Activated CD8-positive, alpha-beta memory T cell treated with anti-CD3 and anti-CD28 coated beads, Interleukin-2, amount 50 U/mL, for 4 hours (primary cell): Measurements from ENCODE around the gene SPAG9.
A peak's percentile ranks its signal among the peaks of the same experiment; 100 is the strongest.

Experiments used
- DNase-seq: peaks from one replicate; pipeline ENCODE4 v3.0.0-alpha.2; 2020

The SPAG9 gene

GRCh38 chr17:51120739-51121619 lies at the start of gene SPAG9:
Gene SPAG9, minus strand, starts transcription at chr17:51120868. Its CDS starts 212 bp downstream, at chr17:51120656.
- DNase-seq: peak; percentile 87

DNA sequence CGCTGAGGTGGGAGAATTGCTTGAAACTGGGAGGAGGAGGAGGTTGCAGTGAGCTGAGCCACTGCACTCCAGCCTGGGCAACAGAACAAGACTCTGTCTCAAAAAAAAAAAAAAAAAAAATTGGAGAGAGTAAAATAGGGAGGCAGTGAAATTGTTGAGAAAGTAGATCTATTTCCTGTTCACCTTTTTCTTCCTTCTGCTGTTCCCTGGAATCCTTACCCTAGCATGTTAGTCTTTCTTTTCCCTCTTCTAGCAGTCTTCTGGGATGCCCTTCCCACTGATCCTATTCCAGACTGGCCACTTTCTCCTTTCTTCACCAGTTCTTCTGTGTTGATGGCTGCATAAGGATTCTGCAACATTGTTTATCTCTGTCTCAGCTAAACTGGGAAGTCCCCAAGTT lies 48.7 kb upstream of the SPAG9 start:
- DNase-seq: no peak

DNA sequence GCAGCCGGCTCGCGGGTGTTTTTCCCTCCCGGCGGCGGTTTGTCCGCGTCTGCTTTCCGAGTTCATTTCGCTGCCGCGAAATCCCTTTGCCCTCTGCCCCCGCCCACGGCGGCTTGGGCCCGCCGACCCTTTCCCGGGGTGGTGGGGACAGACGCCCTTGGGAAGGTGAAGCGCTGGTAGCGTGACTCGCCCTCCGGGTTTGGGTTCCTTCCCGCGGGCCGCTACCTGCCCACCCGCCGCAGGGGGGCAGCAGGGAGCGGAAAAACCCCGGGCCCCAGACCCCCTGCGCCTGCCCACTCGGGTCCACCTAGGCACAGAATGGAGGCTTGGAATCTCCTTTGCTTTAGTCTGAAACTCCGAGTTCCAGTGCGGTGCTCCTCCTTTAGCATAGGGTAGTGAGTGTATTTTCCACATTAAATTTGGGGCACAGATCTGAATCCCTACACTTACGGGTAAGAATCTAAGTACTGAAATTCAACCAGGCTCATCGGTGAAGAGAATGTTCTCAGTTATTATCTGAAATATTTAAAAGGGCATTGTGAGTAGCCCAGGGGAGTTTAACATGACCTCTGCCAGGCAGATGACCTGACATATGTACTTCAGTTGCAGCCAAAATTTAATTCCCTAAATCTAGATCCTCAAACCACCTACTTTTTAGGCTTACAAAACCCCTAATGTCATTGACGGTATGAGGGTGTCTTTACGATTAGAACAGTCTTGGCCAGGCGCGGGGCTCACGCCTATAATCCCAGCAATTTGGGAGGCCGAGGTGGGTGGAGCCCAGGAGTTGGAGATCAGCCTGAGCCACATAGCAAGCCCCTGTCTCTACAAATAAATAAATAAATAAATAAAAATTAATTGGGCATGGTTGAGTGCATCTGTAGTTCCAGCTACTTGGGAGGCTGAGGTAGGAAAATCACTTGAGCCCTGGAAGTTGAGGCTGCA lies 46.6 kb upstream of the SPAG9 start:
- DNase-seq: peak; percentile 74

DNA sequence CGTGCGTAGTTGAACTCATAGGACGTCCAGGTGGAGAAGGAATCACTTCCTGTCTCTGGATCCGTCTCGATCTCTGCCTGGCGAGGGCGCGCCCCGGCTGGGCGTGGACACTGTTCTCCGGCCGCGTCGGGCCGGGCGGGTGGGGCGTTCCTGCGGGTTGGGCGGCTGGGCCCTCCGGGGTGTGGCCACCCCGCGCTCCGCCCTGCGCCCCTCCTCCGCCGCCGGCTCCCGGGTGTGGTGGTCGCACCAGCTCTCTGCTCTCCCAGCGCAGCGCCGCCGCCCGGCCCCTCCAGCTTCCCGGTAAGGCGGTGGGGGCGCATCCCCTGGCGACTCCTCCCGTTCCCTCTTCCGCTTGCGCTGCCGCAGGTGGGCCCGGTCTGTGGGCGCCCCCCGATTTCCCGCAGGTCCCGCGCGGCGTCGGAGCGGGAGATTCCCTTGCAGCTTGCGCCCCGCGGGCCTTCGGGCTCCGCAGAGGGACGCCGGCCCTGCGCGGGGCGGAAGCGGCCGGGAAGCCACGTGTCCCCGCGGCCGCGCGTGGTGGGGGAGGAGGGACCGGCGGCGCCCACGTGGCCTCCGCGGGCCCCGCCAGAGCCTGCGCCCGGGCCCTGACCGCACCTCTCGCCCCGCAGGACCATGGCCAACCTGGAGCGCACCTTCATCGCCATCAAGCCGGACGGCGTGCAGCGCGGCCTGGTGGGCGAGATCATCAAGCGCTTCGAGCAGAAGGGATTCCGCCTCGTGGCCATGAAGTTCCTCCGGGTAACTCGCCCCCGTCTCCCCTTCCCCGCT lies 45.7 kb upstream of the SPAG9 start, which contains the start of gene NME2:
Gene NME2 (plus strand): TSS at position 214 of the 789 bp plus-strand sequence. CDS start 420 bp downstream, at position 634.
- peak; percentile 77 for DNase-seq

- no peak for DNase-seq
These were observed 45.1 kb upstream of the SPAG9 start for GRCh38 chr17:51165680-51166197.

DNA sequence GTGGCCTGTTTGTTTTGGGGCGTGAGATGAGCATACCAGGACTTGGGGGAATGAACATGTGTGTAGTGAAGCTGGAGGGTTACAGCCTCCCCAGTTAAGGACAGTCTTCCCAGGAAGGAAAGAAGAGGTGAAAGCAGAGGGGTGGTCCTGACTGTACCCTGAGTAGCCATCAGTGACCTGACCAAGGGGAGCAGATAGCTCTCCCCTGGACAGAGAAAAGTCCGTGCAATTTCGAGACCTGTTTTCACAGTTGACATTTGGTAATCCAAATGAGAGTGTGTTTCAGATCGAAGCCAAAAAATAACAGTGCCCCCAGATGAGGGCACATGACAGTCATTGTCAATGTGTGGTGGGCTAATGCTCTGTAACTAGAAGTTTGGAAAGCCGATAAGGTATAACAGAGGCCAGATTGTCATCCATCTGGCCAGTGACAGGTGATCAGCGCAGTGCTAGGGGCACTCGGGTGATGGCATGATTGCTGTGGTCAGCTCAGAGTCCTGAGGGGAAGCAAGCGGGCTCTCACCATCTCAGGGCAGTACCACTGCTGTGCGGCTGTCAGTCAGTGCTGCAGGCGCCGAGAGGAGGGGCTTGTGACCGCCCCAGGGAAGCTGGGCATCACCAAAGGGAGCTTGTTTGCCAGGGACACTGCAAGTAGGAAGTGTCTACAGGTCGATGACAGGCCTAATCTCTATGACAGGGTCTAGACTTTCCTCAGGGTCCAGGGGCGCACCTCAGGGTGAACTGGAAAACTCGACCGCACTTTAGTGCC lies 44.4 kb upstream of the SPAG9 start:
- DNase-seq: no peak

- DNase-seq: no peak
These were observed 40.9 kb upstream of the SPAG9 start for GRCh38 chr17:51161541-51161940.

GRCh38 chr17:51159604-51160003 lies 38.9 kb upstream of the SPAG9 start:
- no peak for DNase-seq

DNA sequence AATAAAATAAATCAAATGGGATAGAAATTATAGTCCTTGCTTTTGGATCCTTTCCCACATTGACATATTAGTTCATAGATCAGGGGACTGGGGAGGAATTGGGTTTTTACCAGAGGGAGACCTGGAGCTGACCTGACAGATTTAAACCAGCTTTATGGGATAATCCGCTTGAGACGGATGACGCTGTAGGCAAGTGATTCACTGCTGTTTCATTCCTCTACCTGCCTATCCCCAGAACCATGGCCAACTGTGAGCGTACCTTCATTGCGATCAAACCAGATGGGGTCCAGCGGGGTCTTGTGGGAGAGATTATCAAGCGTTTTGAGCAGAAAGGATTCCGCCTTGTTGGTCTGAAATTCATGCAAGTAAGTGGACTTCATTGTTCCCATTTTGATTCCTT lies 34.7 kb upstream of the SPAG9 start:
- DNase-seq: no peak

GRCh38 chr17:51154176-51154575 lies 33.5 kb upstream of the SPAG9 start:
- DNase-seq: no peak

- DNase-seq: peak; percentile 95
These were observed 32.8 kb upstream of the SPAG9 start, which contains the start of gene NME1 for GRCh38 chr17:51153210-51154072. Gene NME1, plus strand, starts transcription at chr17:51153559. Its CDS starts 2,096 bp downstream, at chr17:51155655.

DNA sequence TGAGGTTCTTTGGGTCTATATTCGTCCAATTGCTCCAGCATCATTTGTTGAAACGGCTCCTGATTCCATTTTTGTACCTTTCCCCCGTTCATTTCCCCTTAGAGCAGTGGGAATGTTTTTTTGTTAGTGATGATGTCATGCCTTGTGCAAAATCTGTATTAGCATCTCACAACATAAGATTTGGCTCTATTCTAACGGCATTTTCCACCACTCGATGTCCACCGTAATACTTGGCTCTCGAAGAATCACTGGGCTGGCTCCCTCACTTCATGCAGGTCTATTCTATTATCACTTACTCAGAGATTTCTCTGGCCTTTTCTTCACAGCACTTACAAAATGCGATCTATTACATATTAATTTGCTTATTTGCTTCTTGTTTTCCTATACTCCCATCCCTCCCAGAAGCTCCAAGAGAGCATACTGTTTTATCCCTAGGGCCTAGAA lies 32.1 kb upstream of the SPAG9 start:
- DNase-seq: no peak

DNA sequence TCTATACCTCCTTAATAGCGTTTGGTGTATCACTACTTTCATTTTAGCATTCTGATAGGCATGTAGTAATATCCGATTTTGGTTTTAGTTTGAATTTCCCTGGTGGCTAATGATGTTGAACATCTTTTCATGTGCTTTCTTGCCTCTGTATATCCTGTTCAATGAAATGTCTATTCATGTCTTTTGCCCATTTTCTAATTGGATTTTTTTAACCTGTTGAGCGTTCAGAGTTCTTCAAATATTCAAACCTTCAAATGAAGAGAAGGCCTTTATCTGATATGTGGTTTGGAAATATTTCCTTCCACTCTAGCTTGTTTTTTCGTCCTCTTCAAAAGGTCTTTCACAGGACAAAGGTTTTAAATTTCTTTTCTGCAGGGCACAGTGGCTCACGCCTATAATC lies 30.3 kb upstream of the SPAG9 start:
- DNase-seq: no peak

GRCh38 chr17:51149163-51149562 lies 28.5 kb upstream of the SPAG9 start:
- DNase-seq: no peak

DNA sequence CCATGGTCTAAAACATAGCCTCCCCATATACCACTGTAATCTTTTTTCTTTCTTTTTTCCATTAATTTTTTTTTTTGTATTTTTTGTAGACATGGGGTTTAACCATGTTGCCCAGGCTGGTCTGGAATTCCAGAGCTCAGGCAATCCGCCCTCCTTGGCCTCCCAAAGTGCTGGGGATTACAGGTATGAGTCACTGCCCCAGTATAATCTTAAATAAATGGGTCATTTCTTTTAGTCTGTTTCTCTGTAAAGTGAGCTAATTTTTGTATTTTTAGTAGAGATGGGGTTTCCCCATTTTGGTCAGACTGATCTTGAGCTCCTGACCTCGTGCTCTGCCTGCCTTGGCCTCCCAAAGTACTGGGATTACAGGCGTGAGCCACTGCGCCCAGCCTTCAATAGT lies 27.0 kb upstream of the SPAG9 start:
- DNase-seq: no peak

DNA sequence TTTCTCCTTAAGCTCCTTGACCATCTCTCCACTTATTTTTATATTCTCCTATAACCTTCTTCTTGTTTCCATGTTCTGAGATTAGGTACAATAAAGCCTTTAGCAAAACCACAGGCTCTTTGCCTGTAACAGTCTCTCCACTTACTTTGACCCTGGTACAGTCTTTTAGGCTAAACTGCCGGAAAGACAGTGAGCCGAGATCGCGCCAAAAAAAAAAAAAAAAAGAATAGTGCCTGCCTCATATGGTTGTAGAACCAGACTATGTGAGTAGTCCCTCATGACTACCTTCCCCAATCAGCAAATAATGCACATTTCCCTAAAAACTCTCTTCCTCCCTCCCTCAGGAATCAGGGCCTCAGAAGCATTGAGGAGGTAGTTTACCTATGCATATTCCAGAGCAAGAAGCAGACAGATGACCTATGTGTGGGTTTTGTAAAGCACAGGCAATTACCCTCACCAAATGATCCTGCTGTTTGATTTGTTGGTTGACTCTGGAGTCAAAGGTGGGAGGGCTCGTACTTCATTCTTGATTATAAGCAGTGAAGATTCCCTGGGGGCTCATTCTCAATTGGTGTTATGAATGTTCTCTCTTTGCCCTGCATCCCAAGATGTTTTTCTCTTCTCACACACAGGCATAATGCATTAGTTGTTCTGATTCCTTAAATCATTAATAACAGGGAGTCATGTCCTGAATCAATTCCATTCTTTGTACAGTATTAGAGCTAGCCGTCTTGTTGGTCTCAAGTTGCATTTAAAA lies 23.8 kb upstream of the SPAG9 start:
- DNase-seq: no peak

DNA sequence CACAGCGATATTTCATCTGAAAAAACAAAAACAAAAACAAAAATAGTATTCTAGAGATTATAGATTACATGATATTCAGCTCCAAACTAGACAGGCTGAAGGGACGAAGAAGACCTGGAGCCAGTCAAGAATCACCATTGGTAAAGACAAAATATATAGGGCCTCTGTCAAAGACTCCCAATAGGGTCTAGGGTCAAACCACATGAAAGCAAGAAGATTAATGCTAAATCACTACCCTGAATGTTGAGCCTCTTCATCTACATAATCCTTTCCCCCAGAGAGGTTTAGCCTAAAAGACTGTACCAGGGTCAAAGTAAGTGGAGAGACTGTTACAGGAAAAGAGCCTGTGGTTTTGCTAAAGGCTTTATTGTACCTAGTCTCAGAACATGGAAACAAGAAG lies 21.9 kb upstream of the SPAG9 start:
- no peak for DNase-seq

DNA sequence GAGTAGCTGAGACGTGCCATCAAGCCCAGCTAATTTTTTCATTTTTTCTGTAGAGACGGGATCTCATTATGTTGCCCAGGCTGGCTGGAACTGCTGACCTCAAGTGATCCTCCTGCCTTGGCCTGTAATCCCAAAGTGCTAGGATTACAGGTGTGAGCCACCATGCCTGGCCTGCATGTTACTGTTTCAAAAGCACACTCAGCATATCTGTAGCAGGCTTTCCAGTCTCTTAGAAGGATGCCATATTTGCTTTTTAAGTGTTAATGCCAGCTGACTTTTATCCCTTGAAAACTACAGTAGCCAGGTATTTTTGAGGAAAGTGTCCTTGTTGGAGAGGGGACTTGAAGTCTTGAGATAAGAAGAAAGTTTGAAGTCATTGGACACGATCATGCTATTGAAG lies 15.3 kb upstream of the SPAG9 start:
- DNase-seq: no peak

GRCh38 chr17:51133365-51133764 lies 12.7 kb upstream of the SPAG9 start:
- no peak for DNase-seq

GRCh38 chr17:51132964-51133319 lies 12.3 kb upstream of the SPAG9 start:
- DNase-seq: no peak
